ENCODE measurements around the gene LMAN1L.

DNA sequence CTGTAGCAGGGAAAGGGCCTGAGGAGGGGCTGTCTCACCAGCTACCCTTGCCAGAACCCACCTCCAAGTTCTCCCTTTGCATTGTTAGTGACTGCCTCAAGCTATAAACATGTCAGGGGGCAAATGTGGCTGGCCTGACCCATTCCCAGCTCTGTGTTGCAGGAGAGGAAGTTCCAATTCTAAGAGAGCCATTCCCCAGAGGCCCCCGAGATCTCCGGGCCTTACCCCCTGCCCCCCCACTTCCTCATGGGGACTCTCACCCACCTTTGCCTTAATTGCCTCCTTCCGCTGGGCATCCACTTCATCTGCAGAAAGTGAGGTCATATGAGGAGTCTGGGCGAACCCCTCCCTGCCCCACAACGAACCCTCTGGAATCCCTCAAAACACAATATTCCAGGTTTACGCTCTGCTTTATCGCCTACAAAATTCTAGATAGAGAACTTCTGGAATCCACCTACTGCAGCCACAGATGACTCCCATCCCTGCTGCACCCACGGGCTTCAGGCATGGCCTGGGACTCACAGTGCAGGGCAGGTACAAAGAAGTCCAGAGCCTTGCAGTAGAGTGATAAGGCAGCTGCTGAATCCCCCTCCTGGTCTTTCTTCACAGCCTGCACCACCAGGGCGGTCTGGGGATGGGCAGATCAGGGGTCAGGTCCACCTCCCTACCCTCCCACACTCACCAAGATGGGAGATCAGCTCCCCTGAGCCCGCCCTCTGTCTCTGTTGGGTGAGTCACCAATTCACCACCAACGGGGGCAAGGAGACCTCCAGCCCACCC lies 26.3 kb downstream of the LMAN1L start:
- TF ChIP-seq CTCF (IDR thresholded peaks at IDR 0.05): no peak
- no peak for TF ChIP-seq POLR2AphosphoS5 (IDR thresholded peaks at IDR 0.05)
- TF ChIP-seq EP300 (IDR thresholded peaks at IDR 0.05): no peak
